ENCODE measurements around the gene CADM1.

GRCh38 chr11:115503083-115503885 is 931 bp downstream of the CADM1 start:
- no peak for TF ChIP-seq POLR2AphosphoS5 (IDR thresholded peaks at IDR 0.05; ENCODE audit: low read depth, low read length)
- TF ChIP-seq TAF1 (IDR thresholded peaks at IDR 0.05; ENCODE audit: borderline replicate concordance, insufficient read depth, low read length), result no peak
- TF ChIP-seq FOXP2 (optimal IDR thresholded peaks at IDR 0.05; ENCODE audit: borderline replicate concordance, extremely low read depth, extremely low read length, insufficient read depth), result no peak
- TF ChIP-seq REST (IDR thresholded peaks at IDR 0.05; ENCODE audit: insufficient read depth in 1 of 2, low read depth in 2 of 2, low read length in 2 of 2), result no peak
- peak; percentile 55; the same call in 1 of the 2 replicates for TF ChIP-seq SIN3A (IDR thresholded peaks at IDR 0.05; ENCODE audit: borderline replicate concordance, insufficient read depth, low read length)

Measured in PFSK-1 (cell line).